GM18520 (cell line): ENCODE data around the gene COX20.
"Not testable (repeated sequence)": the region's sequence is repeated elsewhere in the genome, so short reads cannot be mapped to it uniquely, and the experiment has no call there.

ENCODE experiments used
- ATAC-seq: cut with Tn5 transposase; IDR thresholded peaks from one replicate; pipeline ENCODE4 v1.9.1; 2021; ENCODE audit not compliant: unreplicated experiment

Gene COX20

DNA sequence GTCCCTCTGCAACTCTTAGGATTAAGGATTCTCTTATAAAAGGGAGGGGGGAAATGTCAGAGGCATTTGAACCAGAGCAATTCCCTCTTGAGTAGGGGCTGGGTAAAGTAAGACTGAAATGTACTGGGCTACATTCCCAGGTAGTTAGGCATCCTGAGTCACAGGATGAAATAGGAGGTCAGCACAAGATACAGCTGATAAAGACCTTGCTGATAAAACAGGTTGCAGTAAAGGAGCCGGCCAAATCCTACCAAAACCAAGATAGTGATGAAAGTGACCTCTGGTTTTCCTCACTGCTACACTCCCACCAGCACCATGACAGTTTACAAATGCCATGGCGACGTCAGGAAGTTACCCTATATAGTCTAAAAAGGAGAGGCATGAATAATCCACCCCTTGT is 14.3 kb upstream of the COX20 start:
- ATAC-seq = no peak

DNA sequence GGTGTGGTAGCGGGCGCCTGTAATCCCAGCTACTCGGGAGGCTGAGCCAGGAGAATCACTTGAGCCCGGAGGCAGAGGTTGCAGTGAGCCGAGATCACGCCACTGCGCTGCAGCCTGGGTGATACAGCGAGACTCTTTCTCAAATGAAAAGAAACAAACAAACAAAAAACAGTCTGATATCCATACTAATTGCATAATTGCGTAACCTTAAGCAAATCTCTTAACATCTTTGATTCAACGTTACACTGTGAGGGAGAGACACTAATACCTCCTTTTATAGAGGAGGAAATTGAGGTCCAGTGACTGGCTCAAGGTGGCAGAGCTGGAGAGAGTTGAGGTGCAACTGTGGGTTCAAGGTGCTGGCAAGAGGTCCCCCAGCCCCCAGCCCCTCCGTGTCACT is 12.6 kb upstream of the COX20 start:
- no peak for ATAC-seq

DNA sequence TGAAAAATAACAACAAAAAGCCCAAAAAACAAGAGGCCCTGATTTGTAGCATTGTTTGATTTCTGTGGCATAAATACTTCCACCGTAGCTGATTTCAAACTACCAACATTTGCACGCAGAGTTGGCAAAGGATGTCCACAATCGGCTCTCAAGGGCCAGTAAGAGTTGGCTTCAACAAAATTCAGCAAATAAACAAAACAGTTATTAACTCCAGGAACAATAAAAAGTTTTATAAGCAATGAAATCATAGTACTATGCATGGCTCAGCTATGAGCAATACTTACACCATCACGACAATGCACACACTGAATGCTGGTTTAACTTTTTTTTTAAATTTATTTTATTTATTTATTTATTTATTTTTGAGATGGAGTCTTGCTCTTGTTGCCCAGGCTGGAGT is 8.7 kb upstream of the COX20 start:
- ATAC-seq = no peak

DNA sequence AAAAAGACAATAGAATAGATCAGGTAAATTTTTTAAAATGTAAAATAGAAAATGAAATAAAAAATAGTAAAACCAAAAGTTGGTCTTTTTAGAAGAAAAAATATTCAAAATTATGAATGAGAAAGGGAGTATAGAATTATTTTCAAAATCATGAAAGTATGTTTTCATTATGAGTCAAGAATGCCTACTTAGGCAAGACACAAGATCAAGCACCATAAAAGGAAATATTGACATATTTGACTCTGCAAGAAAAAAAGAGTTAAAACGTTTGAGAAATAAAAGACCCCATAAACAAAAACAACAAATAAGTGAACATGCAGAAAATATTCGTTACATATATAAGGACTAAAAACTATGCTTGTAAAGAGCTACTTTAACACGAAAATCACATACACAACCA is 4.8 kb upstream of the COX20 start:
- ATAC-seq = no peak

DNA sequence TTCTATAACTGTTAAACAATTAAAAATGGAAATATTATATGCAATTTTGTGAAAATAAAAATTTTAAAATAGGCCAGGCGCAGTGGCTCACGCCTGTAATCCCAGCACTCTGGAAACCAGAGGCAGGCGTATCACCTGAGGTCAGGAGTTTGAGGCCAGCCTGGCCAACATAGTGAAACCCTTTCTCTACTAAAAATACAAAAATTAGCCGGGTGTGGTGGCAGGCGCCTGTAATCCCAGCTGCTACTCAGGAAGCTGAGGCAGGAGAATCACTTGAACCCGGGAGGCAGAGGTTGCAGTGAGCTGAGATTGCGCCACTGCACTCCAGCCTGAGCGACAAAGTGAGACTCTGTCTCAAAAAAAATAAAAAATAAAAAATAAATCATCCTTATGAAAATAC is 2.2 kb upstream of the COX20 start:
- ATAC-seq = not testable (repeated sequence)

DNA sequence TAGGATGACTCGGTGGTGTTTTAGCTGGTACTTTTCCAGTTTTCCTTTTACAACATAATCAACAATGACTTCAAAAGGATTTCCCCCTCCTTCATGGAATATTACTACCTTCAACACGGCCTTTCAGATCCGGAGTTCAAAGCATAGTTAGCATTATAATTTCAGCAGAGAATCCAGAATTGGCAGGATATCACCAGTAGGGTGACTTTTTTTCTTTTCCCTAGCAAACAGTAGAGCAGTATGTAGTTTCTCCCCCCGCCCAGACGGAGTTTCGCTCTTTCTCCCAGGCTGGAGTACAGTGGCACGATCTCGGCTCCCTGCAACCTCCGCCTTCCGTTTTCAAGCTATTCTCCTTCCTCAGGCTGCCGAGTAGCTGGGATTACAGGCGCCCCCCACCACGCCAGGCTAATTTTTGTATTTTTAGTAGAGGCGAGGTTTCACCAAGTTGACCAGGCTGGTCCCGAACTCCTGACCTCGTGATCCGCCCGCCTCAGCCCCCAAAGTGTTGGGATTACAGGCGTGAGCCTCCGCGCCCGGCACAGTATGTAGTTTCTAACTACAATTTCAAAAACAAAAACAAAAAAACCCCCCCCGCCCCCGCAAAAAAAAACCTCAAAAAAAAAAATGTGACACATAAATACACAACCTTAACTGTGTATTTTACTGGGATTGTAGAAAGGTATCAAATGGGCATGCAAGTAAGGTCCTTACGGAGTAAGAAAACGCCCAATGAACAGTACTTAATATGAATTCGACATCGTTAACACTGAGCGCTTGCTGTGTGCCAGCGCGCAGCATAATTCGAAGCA is 1.5 kb upstream of the COX20 start:
- peak; percentile 9 for ATAC-seq

DNA sequence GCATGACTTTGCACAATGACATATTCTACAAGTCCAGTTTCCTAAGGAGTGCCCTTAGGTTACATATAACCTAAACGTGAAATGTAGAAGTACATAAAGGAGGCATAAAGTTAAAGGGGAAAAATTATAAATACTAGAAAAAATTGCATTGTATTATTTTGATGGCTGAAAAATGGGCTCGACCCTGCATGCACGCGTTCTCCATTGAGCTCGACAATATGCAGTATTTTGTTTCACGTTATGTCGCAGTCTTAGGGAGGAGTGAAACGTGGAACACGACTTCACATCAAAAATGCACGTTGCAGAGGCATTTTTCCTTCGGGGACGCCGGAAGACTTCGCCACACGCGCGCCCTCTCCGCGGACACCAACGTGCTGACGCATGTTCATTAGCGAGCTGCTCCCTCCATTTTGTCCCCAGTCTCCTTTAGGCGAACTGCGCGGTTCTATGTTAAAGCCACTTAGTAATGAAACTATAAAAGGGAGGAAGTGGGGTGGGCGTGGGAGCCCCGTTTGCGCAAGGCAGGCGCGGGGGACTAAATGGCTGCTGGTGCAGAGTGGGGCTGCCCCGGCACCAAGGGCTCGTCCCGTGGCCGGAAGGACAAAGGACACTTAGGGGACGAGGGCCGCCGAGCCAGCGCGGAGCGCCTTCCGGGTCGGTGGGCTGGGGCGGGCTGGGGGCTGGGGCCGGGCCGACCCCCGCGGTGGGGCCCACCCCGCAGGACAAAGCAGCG is 749 bp upstream of the COX20 start:
- ATAC-seq = peak; percentile 47

DNA sequence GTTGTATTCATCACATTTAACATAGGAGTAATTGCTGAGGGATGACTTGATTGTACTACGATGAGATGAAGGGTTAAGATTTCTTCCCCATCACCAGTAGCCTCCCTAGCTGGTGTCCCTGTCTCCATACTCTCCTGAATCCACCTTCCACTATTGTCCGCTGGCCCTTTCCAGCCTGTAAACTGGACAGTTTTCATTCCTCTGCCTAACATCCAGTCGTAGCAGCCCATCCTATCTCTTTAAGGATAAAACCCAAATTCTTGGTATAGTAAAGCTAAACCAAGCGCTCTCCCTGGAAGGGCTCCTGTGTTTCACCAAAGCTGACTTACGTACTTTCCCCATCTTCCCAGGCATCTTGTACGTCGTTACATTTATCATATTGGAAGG is 670 bp downstream of the COX20 start:
- ATAC-seq = no peak

DNA sequence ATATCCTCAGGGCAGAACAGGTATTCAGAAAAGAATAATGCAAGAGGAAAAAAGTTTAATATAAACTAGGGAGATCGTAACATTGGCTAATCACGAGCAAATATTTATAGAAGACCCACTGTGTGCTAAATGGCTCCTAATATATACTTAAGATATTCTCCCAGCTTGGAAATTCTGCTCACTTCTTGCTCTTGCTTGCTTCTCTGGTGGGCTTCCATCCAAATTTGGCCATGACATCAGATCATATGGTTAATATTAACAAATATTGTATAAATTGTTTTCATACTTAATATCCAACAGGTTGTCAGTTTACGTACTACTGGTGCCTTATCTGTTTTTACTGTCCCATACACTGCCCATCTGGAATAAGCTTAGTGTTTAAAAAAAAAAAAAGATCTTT is 1.1 kb downstream of the COX20 start:
- ATAC-seq = no peak

DNA sequence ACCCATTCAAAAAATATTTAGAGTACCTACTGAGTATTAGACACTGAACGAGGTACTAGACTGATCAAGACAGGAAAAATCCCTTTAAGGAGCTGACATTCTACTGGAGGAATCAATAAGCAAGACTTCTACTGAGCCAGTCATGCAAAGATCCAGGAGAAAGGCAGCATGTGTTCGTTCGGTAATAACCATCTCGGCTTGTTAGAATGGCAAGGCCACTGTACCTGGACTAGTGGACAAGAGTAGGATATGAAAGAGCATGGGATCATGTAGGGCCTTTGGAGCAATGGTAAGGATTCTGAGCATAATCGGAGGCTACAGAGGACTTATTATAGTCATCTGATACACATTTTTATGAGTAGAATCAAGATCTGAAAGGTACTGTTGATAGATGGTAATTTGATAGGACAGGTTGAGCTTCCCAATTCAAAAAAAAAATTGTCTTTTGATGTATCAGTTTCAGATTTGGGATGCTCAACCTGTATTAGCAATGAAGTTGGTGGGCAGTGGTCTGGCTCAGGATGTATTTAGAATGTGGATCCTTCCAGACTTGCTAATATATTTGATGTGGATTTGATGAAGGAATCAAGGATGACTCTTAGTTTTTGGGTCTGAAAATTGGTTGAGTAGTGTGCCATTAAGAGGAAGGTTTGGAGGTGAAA is 2.3 kb downstream of the COX20 start:
- ATAC-seq = no peak

DNA sequence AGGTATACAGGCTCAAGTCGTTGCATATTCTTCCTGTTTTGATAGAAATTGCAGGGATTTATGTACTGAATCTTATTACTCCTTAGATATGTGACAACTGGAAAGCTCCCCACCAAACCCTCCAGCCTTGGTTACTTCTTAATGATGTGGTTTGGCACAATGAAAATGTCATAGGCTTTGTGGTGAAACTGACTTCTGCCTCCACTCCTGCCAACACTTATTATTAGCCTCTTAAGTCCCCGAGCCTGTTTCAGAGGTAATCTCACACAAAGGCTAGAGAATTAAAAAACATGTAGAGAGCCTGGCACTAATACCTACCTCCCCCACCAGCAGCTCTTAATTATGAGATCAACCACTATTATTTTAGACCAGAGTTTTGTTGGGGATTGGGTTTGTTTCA is 4.2 kb downstream of the COX20 start:
- no peak for ATAC-seq

DNA sequence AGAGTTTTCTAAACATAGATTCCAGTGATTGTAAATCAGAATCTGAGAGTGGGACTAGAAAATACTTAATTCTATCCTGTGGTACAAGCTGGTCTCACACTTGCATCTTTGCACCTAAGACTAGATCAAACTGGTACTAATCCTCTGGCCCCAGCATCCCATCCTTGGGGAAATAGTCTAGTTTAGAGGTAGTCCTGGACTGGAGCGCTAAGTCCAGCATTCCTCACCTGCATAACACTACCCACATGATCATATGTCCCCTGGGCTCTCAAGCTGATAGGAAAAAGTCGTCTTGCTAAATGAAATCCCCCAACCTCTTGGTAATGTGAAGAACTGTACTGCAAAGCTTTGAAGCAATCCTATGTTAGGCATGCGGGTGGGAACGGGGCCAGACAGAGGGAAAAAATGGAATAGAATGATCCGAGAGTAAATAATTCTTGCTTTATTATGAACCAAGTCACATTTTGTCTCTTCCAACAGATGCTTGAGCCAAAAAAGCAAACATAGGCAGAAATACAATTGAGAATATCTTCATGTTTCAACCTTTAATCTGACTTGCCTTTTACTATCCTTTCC is 4.8 kb downstream of the COX20 start:
- ATAC-seq = no peak

DNA sequence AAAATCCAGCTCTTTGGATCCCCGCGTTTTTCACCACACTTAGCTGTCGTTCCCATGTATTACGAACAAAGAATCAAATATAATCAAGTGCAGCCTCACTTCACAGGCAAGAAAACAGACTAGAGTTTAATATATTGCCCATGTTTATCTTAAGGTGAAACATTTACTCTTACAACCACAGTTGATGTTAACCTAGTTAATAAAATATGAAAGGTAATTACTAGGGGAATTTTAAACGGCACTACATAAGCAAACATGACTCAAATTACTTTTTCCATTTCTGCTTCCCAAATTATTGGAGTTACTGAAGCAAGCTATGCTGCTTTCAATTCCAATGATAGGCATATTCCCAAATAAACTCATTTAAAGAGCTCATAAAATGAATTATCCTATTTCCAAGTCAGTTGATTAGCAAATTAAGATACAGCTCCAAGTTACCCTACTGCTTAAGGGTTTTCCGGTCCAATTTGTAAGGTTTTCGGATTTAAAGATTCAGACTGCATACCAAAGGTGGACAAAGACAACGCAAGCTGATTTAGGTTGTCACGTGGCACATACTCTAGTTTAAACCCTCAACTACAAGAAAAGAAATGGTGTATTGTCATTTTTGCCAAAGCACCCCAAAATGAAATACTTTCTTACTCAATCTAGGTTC is 5.9 kb downstream of the COX20 start:
- ATAC-seq = no peak

DNA sequence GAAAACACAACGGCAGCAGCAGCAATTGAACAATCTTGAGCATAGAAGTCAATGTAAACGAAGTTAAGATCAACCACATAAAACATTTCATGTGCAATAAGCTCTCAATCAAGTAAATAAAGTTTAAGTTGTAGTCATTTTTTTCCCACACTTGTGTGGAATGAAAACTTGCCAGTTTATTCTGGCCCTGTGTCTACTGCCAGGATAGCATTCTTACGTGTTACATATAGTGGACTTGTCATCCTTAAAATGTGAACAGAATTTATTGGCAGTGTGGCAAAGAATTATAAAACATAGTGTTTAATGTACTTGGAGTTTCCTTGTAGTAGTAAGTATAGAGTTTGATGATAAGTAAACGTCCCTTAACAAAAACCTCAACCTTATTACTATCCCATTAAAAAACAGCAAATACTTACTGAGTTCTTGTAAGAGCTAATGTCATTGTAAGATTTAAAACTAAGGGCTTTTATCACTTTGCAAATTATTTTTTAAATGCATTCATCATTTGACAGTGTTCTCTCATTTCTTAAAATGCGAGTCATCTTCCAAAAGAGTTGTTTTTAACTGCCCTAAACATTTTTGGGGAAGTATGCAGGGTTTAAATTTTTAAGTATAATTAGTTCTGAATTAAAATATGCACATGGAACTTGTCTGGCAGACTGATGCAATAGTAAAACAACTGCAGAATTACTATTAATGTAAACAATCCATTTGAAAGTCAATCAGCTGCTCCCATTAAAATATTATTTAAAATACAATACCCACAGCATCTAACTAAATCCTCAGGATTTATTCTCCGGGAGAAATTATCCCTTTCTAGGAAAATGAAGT is 7.9 kb downstream of the COX20 start:
- ATAC-seq = no peak

DNA sequence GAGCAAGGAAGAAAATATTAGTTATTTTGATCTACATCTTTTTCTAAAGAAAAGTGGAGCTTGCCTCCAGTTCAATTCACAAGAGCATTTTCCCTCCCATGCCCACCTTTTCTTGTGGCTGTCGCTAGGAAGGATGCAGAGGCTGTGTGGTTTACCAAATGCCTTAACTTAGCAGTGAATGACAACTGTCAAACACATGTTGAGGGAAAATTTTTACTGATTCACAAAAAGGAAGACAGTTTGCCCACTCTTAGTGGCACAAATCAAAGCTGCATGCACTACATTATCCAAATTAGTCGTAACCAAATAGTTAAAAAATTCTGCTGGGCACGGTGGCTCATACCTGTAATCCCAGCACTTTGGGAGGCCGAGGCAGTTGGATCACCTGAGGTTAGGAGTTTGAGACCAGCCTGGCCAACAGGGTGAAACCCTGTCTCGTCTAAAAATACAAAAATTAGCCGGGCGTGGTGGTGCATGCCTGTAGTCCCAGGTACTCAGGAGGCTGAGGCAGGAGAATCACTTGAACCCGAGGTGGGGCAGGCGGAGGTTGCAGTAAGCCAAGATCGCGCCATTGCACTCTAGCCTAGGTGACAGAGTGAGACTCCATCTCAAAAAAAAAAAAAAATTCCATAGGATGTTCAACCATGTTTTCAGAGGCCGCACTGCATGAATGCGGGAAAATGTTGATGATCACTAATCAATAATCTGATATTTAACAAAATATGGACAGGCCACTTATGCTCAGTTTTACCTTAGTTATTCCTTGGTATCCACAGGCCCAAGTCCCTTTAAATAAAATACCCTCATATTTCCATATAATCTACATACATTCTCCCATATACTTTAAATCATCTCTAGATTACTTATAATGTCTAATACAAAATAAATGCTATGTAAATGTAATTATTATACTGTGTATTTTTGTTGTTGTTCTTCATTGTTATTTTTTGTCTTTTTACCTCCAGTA is 9.0 kb downstream of the COX20 start:
- ATAC-seq = no peak

DNA sequence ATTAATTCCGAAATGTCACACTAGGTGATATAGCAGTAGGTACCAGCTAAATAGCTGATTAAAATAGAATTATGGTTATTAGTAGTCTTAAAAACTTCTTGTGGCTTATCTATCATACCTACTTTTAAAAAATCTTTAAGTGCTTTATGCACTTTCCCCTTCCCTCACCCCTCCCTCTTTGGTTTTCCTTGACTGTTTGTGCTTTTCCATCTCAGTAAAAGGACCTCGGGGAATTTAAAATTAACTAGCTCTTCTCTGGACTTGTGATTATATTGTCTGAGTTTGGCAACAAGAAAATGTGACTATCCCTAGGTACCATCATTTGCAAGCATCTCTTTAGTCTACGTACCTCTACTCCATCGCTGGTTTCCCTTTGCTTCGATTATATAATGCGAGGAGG is 11.2 kb downstream of the COX20 start:
- ATAC-seq = no peak

DNA sequence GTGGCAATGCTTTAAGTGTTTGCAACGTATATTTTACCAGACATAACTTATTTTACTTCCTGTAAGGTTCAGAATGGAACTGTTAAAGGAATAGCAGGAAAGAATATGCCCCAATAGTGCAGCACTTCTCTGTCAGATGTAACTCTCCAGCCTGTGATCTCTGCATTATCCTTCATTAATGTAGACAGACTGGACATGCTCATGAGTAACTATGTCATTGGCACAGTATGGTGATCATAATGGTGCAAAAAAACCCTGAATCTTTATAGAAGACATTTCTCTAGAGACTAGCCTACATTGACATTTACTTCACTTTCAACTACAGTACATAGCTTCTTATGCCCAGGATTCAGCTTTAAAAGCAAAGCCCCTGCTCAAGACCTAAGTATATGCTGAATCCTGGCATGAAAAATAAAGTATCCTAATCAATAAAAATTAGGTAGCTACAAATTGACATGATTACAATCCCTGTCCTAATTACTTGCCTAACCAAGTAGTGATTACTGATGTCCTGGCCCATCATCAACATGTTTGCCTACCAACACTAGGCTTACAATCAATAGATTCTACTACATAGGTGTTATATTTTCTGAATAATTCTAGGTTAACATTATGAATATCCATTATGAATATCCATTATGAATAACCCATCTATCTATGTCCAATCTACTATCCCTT is 13.9 kb downstream of the COX20 start:
- no peak for ATAC-seq

DNA sequence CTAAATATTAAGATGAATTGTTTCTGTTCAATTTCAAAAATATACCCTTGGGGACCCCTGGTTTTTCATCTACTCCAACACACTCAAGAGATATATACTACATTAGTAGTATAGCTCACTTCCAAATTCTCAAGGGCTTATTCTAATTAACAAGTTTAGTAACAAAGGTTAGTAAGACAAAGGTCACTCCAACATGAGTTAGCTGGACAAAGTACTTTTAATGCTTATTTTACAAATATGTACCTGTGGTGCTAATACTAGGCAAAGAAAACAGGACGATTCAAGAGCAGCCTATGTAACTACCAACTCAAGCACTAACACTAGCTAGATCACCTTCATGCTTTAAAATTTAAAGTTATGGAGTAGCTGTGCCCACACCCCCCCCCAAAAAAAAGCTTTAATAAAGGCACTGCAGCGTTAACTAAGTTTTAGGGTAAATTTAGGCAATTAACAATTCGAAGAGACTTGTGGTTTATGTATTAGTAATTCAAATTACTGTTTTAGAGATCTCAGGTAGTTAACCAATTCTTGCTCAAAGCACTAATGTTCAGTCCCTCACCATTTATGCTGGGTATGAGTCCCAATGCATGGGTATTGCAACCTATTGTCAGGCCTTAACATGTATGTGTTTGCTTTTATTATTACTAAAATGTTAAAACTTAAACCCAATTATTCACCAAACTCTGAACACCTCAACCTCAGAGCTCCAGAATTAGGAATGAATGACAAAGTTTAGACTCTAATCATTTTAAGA is 14.8 kb downstream of the COX20 start:
- no peak for ATAC-seq
